ENCODE measurements around the gene RAB9A. TPM values are rescaled to one million over a fixed set of nuclear protein-coding genes. Genes with fewer than 3 reads are reported as not detected.

Gene RAB9A
- polyA plus RNA-seq, 1 of the 3 experiments (the other 2 are of a cell fraction) = 15.3 TPM

DNA sequence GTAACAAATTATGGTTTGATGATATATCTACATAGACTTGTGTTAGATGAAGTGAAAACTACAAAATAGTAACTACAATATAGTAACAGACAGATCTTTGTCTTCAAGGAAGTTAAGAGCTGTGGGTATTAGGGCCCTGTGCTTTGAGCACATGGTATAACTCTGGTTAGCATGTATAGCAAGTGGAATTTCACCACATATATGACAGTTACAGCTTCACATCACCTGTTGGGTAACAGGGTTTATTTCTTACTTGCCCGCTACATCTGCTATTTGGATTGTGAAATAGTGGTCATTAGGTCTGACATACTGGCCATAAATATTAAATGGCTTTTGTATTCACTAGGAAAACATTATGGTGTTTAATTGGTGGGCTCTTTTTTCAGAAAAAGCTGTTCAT is 65.8 kb downstream of the RAB9A start:
- no peak overlapping the region for H3K9ac ChIP-seq
- 100% methylated on average over 1 of the region's 1 CpG for WGBS (ENCODE audit: low lambda C conversion rate)
- H3K27ac ChIP-seq (ENCODE audit: low read depth in 2 of 2, low read length in 1 of 2) = no peak overlapping the region
- no peak for DNase-seq
- TF ChIP-seq YY1 (IDR thresholded peaks at IDR 0.05; ENCODE audit: low read depth) (no peak), RXRA (IDR thresholded peaks at IDR 0.05; ENCODE audit: borderline replicate concordance, low read depth) (no peak), TEAD4 (IDR thresholded peaks at IDR 0.05; ENCODE audit: borderline replicate concordance, insufficient read depth) (no peak), RFX5 (IDR thresholded peaks at IDR 0.05; ENCODE audit: low read length) (no peak)
- TF ChIP-seq, protein P1, sequence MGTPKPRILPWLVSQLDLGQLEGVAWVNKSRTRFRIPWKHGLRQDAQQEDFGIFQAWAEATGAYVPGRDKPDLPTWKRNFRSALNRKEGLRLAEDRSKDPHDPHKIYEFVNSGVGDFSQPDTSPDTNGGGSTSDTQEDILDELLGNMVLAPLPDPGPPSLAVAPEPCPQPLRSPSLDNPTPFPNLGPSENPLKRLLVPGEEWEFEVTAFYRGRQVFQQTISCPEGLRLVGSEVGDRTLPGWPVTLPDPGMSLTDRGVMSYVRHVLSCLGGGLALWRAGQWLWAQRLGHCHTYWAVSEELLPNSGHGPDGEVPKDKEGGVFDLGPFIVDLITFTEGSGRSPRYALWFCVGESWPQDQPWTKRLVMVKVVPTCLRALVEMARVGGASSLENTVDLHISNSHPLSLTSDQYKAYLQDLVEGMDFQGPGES (IDR thresholded peaks at IDR 0.05; ENCODE audit: low read depth, low read length) = no peak
- TF ChIP-seq, protein P2, sequence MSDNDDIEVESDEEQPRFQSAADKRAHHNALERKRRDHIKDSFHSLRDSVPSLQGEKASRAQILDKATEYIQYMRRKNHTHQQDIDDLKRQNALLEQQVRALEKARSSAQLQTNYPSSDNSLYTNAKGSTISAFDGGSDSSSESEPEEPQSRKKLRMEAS (IDR thresholded peaks at IDR 0.05; ENCODE audit: low read depth) = no peak
- TF ChIP-seq, protein P3, sequence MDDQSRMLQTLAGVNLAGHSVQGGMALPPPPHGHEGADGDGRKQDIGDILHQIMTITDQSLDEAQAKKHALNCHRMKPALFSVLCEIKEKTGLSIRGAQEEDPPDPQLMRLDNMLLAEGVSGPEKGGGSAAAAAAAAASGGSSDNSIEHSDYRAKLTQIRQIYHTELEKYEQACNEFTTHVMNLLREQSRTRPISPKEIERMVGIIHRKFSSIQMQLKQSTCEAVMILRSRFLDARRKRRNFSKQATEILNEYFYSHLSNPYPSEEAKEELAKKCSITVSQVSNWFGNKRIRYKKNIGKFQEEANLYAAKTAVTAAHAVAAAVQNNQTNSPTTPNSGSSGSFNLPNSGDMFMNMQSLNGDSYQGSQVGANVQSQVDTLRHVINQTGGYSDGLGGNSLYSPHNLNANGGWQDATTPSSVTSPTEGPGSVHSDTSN (IDR thresholded peaks at IDR 0.05) = no peak
- TF ChIP-seq, protein P4, sequence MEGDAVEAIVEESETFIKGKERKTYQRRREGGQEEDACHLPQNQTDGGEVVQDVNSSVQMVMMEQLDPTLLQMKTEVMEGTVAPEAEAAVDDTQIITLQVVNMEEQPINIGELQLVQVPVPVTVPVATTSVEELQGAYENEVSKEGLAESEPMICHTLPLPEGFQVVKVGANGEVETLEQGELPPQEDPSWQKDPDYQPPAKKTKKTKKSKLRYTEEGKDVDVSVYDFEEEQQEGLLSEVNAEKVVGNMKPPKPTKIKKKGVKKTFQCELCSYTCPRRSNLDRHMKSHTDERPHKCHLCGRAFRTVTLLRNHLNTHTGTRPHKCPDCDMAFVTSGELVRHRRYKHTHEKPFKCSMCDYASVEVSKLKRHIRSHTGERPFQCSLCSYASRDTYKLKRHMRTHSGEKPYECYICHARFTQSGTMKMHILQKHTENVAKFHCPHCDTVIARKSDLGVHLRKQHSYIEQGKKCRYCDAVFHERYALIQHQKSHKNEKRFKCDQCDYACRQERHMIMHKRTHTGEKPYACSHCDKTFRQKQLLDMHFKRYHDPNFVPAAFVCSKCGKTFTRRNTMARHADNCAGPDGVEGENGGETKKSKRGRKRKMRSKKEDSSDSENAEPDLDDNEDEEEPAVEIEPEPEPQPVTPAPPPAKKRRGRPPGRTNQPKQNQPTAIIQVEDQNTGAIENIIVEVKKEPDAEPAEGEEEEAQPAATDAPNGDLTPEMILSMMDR (IDR thresholded peaks at IDR 0.05) = no peak
- POLR2A ChIA-PET = no interaction called here
- H3K4me1 ChIP-seq (ENCODE audit: control insufficient read depth in 1 of 2, insufficient read depth in 2 of 2, low read depth in 1 of 2, low read length in 1 of 2) = no peaks in the 10 kb centered on the region
- peaks cover 70 to 78% of the 10 kb centered on the region in 2 experiments for H3K36me3 ChIP-seq (replicated peaks in 1 of 2; ENCODE audit: control insufficient read depth in 1 of 2, insufficient read depth in 2 of 2, low read length in 1 of 2)
- CTCF ChIA-PET = interaction anchor here (1.6 kb wide), 1 partner anchor 20 kb away, joined by 4 read pairs; no protein-coding TSS in a partner anchor
- H2AFZ ChIP-seq (ENCODE audit: low read depth) = no peak overlapping the region
- no peaks in the 10 kb centered on the region for H3K27me3 ChIP-seq (ENCODE audit: insufficient read depth)
- no peak overlapping the region for H3K4me3 ChIP-seq (ENCODE audit: low read depth in 2 of 2, low read length in 1 of 2)
- no peak overlapping the region for H3K4me2 ChIP-seq
- H3F3A ChIP-seq (replicated peaks; ENCODE audit: insufficient read depth) = peaks cover 3% of the 10 kb centered on the region
- H3K79me2 ChIP-seq (ENCODE audit: insufficient read depth) = no peaks in the 10 kb centered on the region
- H4K20me1 ChIP-seq (ENCODE audit: insufficient read depth) = no peaks in the 10 kb centered on the region
- no peaks in the 10 kb centered on the region for H3K9me2 ChIP-seq
- H3K9me3 ChIP-seq = no peaks in the 10 kb centered on the region

DNA sequence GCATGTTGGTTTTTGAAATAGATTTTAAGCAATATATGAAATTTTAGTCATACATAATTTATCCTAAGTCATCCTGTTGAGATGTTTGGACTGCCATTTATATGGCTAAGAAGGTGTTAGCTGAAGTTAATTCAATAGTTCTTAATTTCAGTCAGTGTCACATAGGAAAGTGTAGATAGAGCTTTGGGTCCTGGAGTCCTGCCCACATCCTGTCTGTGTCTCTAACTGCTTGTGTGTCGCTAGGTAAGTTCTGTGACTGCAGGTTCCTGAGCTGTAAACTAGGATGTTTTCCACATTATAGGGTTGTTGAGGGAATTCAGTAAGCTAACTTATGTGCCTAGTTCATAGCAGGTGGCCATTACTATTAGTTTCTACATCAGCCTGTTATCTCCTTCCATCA is 66.3 kb downstream of the RAB9A start:
- ChIA-PET CTCF (interaction anchor here (0.7 to 1.6 kb wide), 2 partner anchors 20 to 96 kb away, joined by 3 to 4 read pairs; no protein-coding TSS in a partner anchor), POLR2A (no interaction called here)
- Histone ChIP-seq H2AFZ (ENCODE audit: low read depth) (no peak overlapping the region), H3K4me2 (no peak overlapping the region), H3K27me3 (ENCODE audit: insufficient read depth) (no peaks in the 10 kb centered on the region), H3K9me3 (no peaks in the 10 kb centered on the region), H3K4me3 (ENCODE audit: low read depth in 2 of 2, low read length in 1 of 2) (no peak overlapping the region), H4K20me1 (ENCODE audit: insufficient read depth) (no peaks in the 10 kb centered on the region), H3K27ac (ENCODE audit: low read depth in 2 of 2, low read length in 1 of 2) (no peak overlapping the region), H3K4me1 (ENCODE audit: control insufficient read depth in 1 of 2, insufficient read depth in 2 of 2, low read depth in 1 of 2, low read length in 1 of 2) (no peaks in the 10 kb centered on the region), H3K9me2 (no peaks in the 10 kb centered on the region), H3K9ac (no peak overlapping the region), H3K36me3 (replicated peaks in 1 of 2; ENCODE audit: control insufficient read depth in 1 of 2, insufficient read depth in 2 of 2, low read length in 1 of 2) (peaks cover 68 to 80% of the 10 kb centered on the region in 2 experiments), H3K79me2 (ENCODE audit: insufficient read depth) (no peaks in the 10 kb centered on the region), H3F3A (replicated peaks; ENCODE audit: insufficient read depth) (peaks cover 3% of the 10 kb centered on the region)
- no peak for DNase-seq
- TF ChIP-seq ELF1 (IDR thresholded peaks at IDR 0.05) = no peak
- TF ChIP-seq, protein P5, sequence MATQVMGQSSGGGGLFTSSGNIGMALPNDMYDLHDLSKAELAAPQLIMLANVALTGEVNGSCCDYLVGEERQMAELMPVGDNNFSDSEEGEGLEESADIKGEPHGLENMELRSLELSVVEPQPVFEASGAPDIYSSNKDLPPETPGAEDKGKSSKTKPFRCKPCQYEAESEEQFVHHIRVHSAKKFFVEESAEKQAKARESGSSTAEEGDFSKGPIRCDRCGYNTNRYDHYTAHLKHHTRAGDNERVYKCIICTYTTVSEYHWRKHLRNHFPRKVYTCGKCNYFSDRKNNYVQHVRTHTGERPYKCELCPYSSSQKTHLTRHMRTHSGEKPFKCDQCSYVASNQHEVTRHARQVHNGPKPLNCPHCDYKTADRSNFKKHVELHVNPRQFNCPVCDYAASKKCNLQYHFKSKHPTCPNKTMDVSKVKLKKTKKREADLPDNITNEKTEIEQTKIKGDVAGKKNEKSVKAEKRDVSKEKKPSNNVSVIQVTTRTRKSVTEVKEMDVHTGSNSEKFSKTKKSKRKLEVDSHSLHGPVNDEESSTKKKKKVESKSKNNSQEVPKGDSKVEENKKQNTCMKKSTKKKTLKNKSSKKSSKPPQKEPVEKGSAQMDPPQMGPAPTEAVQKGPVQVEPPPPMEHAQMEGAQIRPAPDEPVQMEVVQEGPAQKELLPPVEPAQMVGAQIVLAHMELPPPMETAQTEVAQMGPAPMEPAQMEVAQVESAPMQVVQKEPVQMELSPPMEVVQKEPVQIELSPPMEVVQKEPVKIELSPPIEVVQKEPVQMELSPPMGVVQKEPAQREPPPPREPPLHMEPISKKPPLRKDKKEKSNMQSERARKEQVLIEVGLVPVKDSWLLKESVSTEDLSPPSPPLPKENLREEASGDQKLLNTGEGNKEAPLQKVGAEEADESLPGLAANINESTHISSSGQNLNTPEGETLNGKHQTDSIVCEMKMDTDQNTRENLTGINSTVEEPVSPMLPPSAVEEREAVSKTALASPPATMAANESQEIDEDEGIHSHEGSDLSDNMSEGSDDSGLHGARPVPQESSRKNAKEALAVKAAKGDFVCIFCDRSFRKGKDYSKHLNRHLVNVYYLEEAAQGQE (IDR thresholded peaks at IDR 0.05; ENCODE audit: low read depth, low read length) = no peak
- no peak for TF ChIP-seq FOXM1 (IDR thresholded peaks at IDR 0.05; ENCODE audit: low read depth)
- no peak for TF ChIP-seq MXI1 (IDR thresholded peaks at IDR 0.05; ENCODE audit: low read depth, low read length)
- WGBS (ENCODE audit: low lambda C conversion rate) = 100% methylated on average over 1 of the region's 1 CpG

Measured in SK-N-SH (cell line).